Measurements from ENCODE around the gene ATXN1.

- TF ChIP-seq CTCF (IDR thresholded peaks at IDR 0.05; ENCODE audit: insufficient read depth, low read length) (no peak), SPI1 (IDR thresholded peaks at IDR 0.05; ENCODE audit: borderline replicate concordance, low read depth) (no peak), POLR2AphosphoS5 (IDR thresholded peaks at IDR 0.05; ENCODE audit: low read depth) (no peak), REST (IDR thresholded peaks at IDR 0.05; ENCODE audit: insufficient replicate concordance, low read depth) (no peak), GABPA (IDR thresholded peaks at IDR 0.05; ENCODE audit: low read depth) (no peak)
Measured at GRCh38 chr6:16800341-16800740, 39.1 kb upstream of the ATXN1 start.

Measured in HL-60 (cell line).